ENCODE measurements around the gene RNF148.

Gene RNF148

GRCh38 chr7:122719010-122719578, 16.4 kb upstream of the RNF148 start:
- no peak for DNase-seq (ENCODE audit: low read depth, low spot score)
- no peak overlapping the region for H3K27ac ChIP-seq (ENCODE audit: low read length)
- no CpG with 5 or more reads among the region's 4 CpGs for WGBS (ENCODE audit: insufficient coverage, insufficient read length)
- H3K9me3 ChIP-seq (ENCODE audit: control insufficient read depth, insufficient read depth, low read length) = no peaks in the 10 kb centered on the region
- H3K4me3 ChIP-seq (ENCODE audit: low read length) = no peak overlapping the region
- H3K27me3 ChIP-seq (ENCODE audit: control insufficient read depth, insufficient read depth, low read length) = no peaks in the 10 kb centered on the region
- peaks cover 2% of the 10 kb centered on the region; the same call in 1 of the 2 replicates for H3K4me1 ChIP-seq (ENCODE audit: control insufficient read depth, insufficient read depth, low read length)
- no peaks in the 10 kb centered on the region for H3K36me3 ChIP-seq (ENCODE audit: control insufficient read depth, insufficient read depth, low read length)

- Histone ChIP-seq H3K4me3 (ENCODE audit: low read length) (no peak overlapping the region), H3K9me3 (ENCODE audit: control insufficient read depth, insufficient read depth, low read length) (no peaks in the 10 kb centered on the region), H3K27me3 (ENCODE audit: control insufficient read depth, insufficient read depth, low read length) (no peaks in the 10 kb centered on the region), H3K4me1 (ENCODE audit: control insufficient read depth, insufficient read depth, low read length) (peaks cover 2% of the 10 kb centered on the region; the same call in 1 of the 2 replicates), H3K27ac (ENCODE audit: low read length) (no peak overlapping the region), H3K36me3 (ENCODE audit: control insufficient read depth, insufficient read depth, low read length) (no peaks in the 10 kb centered on the region)
- no CpG with 5 or more reads among the region's 6 CpGs for WGBS (ENCODE audit: insufficient coverage, insufficient read length)
- DNase-seq (ENCODE audit: low read depth, low spot score) = no peak
Measured at GRCh38 chr7:122717356-122718089, 14.8 kb upstream of the RNF148 start.

- no CpG with 5 or more reads among the region's 3 CpGs for WGBS (ENCODE audit: insufficient coverage, insufficient read length)
- no peaks in the 10 kb centered on the region for H3K9me3 ChIP-seq (ENCODE audit: control insufficient read depth, insufficient read depth, low read length)
- H3K27me3 ChIP-seq (ENCODE audit: control insufficient read depth, insufficient read depth, low read length) = no peaks in the 10 kb centered on the region
- no peak overlapping the region for H3K4me3 ChIP-seq (ENCODE audit: low read length)
- peaks cover 2% of the 10 kb centered on the region; the same call in 1 of the 2 replicates for H3K4me1 ChIP-seq (ENCODE audit: control insufficient read depth, insufficient read depth, low read length)
- H3K36me3 ChIP-seq (ENCODE audit: control insufficient read depth, insufficient read depth, low read length) = no peaks in the 10 kb centered on the region
- no peak for DNase-seq (ENCODE audit: low read depth, low spot score)
- H3K27ac ChIP-seq (ENCODE audit: low read length) = no peak overlapping the region
Measured at GRCh38 chr7:122715183-122715582, 12.5 kb upstream of the RNF148 start.

GRCh38 chr7:122710916-122711315, 8.2 kb upstream of the RNF148 start:
- no peak for DNase-seq (ENCODE audit: low read depth, low spot score)
- Histone ChIP-seq H3K4me3 (ENCODE audit: low read length) (no peak overlapping the region), H3K4me1 (ENCODE audit: control insufficient read depth, insufficient read depth, low read length) (no peaks in the 10 kb centered on the region), H3K36me3 (ENCODE audit: control insufficient read depth, insufficient read depth, low read length) (no peaks in the 10 kb centered on the region), H3K9me3 (ENCODE audit: control insufficient read depth, insufficient read depth, low read length) (no peaks in the 10 kb centered on the region), H3K27me3 (ENCODE audit: control insufficient read depth, insufficient read depth, low read length) (no peaks in the 10 kb centered on the region), H3K27ac (ENCODE audit: low read length) (no peak overlapping the region)
- no CpG with 5 or more reads among the region's 1 CpG for WGBS (ENCODE audit: insufficient coverage, insufficient read length)

GRCh38 chr7:122709930-122710646, 7.4 kb upstream of the RNF148 start:
- no peak overlapping the region for H3K27ac ChIP-seq (ENCODE audit: low read length)
- no peak for DNase-seq (ENCODE audit: low read depth, low spot score)
- no peaks in the 10 kb centered on the region for H3K36me3 ChIP-seq (ENCODE audit: control insufficient read depth, insufficient read depth, low read length)
- H3K9me3 ChIP-seq (ENCODE audit: control insufficient read depth, insufficient read depth, low read length) = no peaks in the 10 kb centered on the region
- no peaks in the 10 kb centered on the region for H3K4me1 ChIP-seq (ENCODE audit: control insufficient read depth, insufficient read depth, low read length)
- WGBS (ENCODE audit: insufficient coverage, insufficient read length) = no CpG with 5 or more reads among the region's 7 CpGs
- H3K27me3 ChIP-seq (ENCODE audit: control insufficient read depth, insufficient read depth, low read length) = no peaks in the 10 kb centered on the region
- H3K4me3 ChIP-seq (ENCODE audit: low read length) = no peak overlapping the region

- no peak overlapping the region for H3K27ac ChIP-seq (ENCODE audit: low read length)
- H3K4me1 ChIP-seq (ENCODE audit: control insufficient read depth, insufficient read depth, low read length) = no peaks in the 10 kb centered on the region
- no peaks in the 10 kb centered on the region for H3K9me3 ChIP-seq (ENCODE audit: control insufficient read depth, insufficient read depth, low read length)
- H3K27me3 ChIP-seq (ENCODE audit: control insufficient read depth, insufficient read depth, low read length) = no peaks in the 10 kb centered on the region
- no peak overlapping the region for H3K4me3 ChIP-seq (ENCODE audit: low read length)
- H3K36me3 ChIP-seq (ENCODE audit: control insufficient read depth, insufficient read depth, low read length) = no peaks in the 10 kb centered on the region
- no CpG with 5 or more reads among the region's 2 CpGs for WGBS (ENCODE audit: insufficient coverage, insufficient read length)
- no peak for DNase-seq (ENCODE audit: low read depth, low spot score)
Measured at GRCh38 chr7:122706836-122707235, 4.1 kb upstream of the RNF148 start.

GRCh38 chr7:122699017-122699416, 3.7 kb downstream of the RNF148 start, which contains the start of gene RNF133:
TSS of gene RNF133 (minus strand) at chr7:122699117. CDS start at chr7:122698918, 199 bp downstream.
- no peak for DNase-seq (ENCODE audit: low read depth, low spot score)

GRCh38 chr7:122695816-122696215, 6.9 kb downstream of the RNF148 start:
- no peak for DNase-seq (ENCODE audit: low read depth, low spot score)
- Histone ChIP-seq H3K4me3 (ENCODE audit: low read length) (no peak overlapping the region), H3K27me3 (ENCODE audit: control insufficient read depth, insufficient read depth, low read length) (no peaks in the 10 kb centered on the region; the same call in 1 of the 2 replicates), H3K9me3 (ENCODE audit: control insufficient read depth, insufficient read depth, low read length) (no peaks in the 10 kb centered on the region), H3K27ac (ENCODE audit: low read length) (no peak overlapping the region), H3K36me3 (ENCODE audit: control insufficient read depth, insufficient read depth, low read length) (no peaks in the 10 kb centered on the region), H3K4me1 (ENCODE audit: control insufficient read depth, insufficient read depth, low read length) (no peaks in the 10 kb centered on the region; the same call in none of the 2 replicates)
- WGBS (ENCODE audit: insufficient coverage, insufficient read length) = no CpG with 5 or more reads among the region's 1 CpG

More at GRCh38 chr7:122699017-122699416, 3.7 kb downstream of the RNF148 start, which contains the start of gene RNF133:
- H3K36me3 ChIP-seq (ENCODE audit: control insufficient read depth, insufficient read depth, low read length) = no peaks in the 10 kb centered on the region
- no peaks in the 10 kb centered on the region for H3K27me3 ChIP-seq (ENCODE audit: control insufficient read depth, insufficient read depth, low read length)
- H3K9me3 ChIP-seq (ENCODE audit: control insufficient read depth, insufficient read depth, low read length) = no peaks in the 10 kb centered on the region
- H3K27ac ChIP-seq (ENCODE audit: low read length) = no peak within 1 kb of the TSS
- no peaks in the 10 kb centered on the region; the same call in 1 of the 2 replicates for H3K4me1 ChIP-seq (ENCODE audit: control insufficient read depth, insufficient read depth, low read length)
- no peak within 1 kb of the TSS for H3K4me3 ChIP-seq (ENCODE audit: low read length)

- Histone ChIP-seq H3K36me3 (ENCODE audit: control insufficient read depth, insufficient read depth, low read length) (no peaks in the 10 kb centered on the region), H3K27ac (ENCODE audit: low read length) (no peak overlapping the region), H3K4me3 (ENCODE audit: low read length) (no peak overlapping the region), H3K27me3 (ENCODE audit: control insufficient read depth, insufficient read depth, low read length) (no peaks in the 10 kb centered on the region; the same call in 1 of the 2 replicates), H3K4me1 (ENCODE audit: control insufficient read depth, insufficient read depth, low read length) (no peaks in the 10 kb centered on the region; the same call in none of the 2 replicates), H3K9me3 (ENCODE audit: control insufficient read depth, insufficient read depth, low read length) (no peaks in the 10 kb centered on the region)
- no CpG with 5 or more reads among the region's 2 CpGs for WGBS (ENCODE audit: insufficient coverage, insufficient read length)
- DNase-seq (ENCODE audit: low read depth, low spot score) = no peak
Measured at GRCh38 chr7:122694697-122695096, 8.0 kb downstream of the RNF148 start.

GRCh38 chr7:122692769-122693309, 9.9 kb downstream of the RNF148 start:
- DNase-seq (ENCODE audit: low read depth, low spot score) = no peak
- Histone ChIP-seq H3K4me3 (ENCODE audit: low read length) (no peak overlapping the region), H3K4me1 (ENCODE audit: control insufficient read depth, insufficient read depth, low read length) (no peaks in the 10 kb centered on the region; the same call in none of the 2 replicates), H3K27ac (ENCODE audit: low read length) (no peak overlapping the region), H3K9me3 (ENCODE audit: control insufficient read depth, insufficient read depth, low read length) (no peaks in the 10 kb centered on the region), H3K36me3 (ENCODE audit: control insufficient read depth, insufficient read depth, low read length) (no peaks in the 10 kb centered on the region), H3K27me3 (ENCODE audit: control insufficient read depth, insufficient read depth, low read length) (no peaks in the 10 kb centered on the region; the same call in 1 of the 2 replicates)
- no CpG with 5 or more reads among the region's 3 CpGs for WGBS (ENCODE audit: insufficient coverage, insufficient read length)
